CD8-positive, alpha-beta memory T cell (primary cell): ENCODE measurements around the gene C1RL. TPM values are rescaled to one million over a fixed set of nuclear protein-coding genes. Genes with fewer than 3 reads are reported as not detected.

Experiments used
- CTCF ChIA-PET: fragments of 350-600 bp; sonication (Branson Sonifier 250); formaldehyde crosslinking; loops from one replicate; lab custom pipeline; 2021; ENCODE audit warnings: antibody characterized with exemption; lab: Charles Lee
- POLR2A ChIA-PET: fragments of 350-600 bp; sonication (Branson Sonifier 250); formaldehyde crosslinking; loops from one replicate; lab custom pipeline; 2021; ENCODE audit warnings: antibody characterized with exemption; lab: Charles Lee
- DNase-seq, 5 donors: peaks; one replicate each; pipeline versions ENCODE4 v3.0.0 to v3.0.0-alpha.2; 2020 to 2022; ENCODE audit warnings: mixed read lengths in 1 of 5
- H3K27ac ChIP-seq: one replicate; pipeline ENCODE4 v1.7.0; 2013; ENCODE audit warnings: low read depth, mild to moderate bottlenecking, low read length, moderate library complexity
- H3K27me3 ChIP-seq: 2 replicates; pipeline ENCODE4 v1.7.0; 2013; ENCODE audit warnings: low read length, mild to moderate bottlenecking; ENCODE audit not compliant: insufficient read depth, poor library complexity, severe bottlenecking
- H3K36me3 ChIP-seq: 2 replicates; pipeline ENCODE4 v1.7.0; 2013; ENCODE audit warnings: mild to moderate bottlenecking, low read length, moderate library complexity; ENCODE audit not compliant: insufficient read depth
- H3K4me1 ChIP-seq: 2 replicates; pipeline ENCODE4 v1.7.0; 2013; ENCODE audit warnings: mild to moderate bottlenecking, low read length, moderate library complexity; ENCODE audit not compliant: insufficient read depth
- H3K4me3 ChIP-seq: 2 replicates; pipeline ENCODE4 v1.7.0; 2013; ENCODE audit warnings: mild to moderate bottlenecking, low read length
- H3K9me3 ChIP-seq: 2 replicates; pipeline ENCODE4 v1.7.0; 2013; ENCODE audit warnings: mild to moderate bottlenecking, low read length
- H3K27ac Mint-ChIP-seq, 8 donors: one replicate each; pipeline ENCODE4 v1.8.0; 2020 to 2021; ENCODE audit warnings: mixed read lengths in 8 of 8, mild to moderate bottlenecking in 6 of 8, inconsistent platforms in 3 of 8, moderate library complexity in 3 of 8
- H3K27me3 Mint-ChIP-seq, 2 donors: one replicate each; pipeline ENCODE4 v1.8.0; 2020 to 2021; ENCODE audit warnings: mixed read lengths in 2 of 2, mild to moderate bottlenecking in 1 of 2, moderate library complexity in 1 of 2
- H3K36me3 Mint-ChIP-seq, 3 donors: one replicate each; pipeline ENCODE4 v1.8.0; 2020 to 2021; ENCODE audit warnings: mixed read lengths in 3 of 3, inconsistent platforms in 1 of 3, mild to moderate bottlenecking in 1 of 3
- H3K4me1 Mint-ChIP-seq, 3 donors: one replicate each; pipeline ENCODE4 v1.8.0; 2020 to 2021; ENCODE audit warnings: mixed read lengths in 3 of 3, inconsistent platforms in 1 of 3, mild to moderate bottlenecking in 1 of 3
- H3K4me3 Mint-ChIP-seq, 7 donors: one replicate each; pipeline ENCODE4 v1.8.0; 2020 to 2021; ENCODE audit warnings: mixed read lengths in 7 of 7, mild to moderate bottlenecking in 6 of 7, moderate library complexity in 4 of 7, inconsistent platforms in 2 of 7
- H3K9me3 Mint-ChIP-seq, 5 donors: one replicate each; pipeline ENCODE4 v1.8.0; 2020 to 2022; ENCODE audit warnings: mixed read lengths in 5 of 5, mild to moderate bottlenecking in 3 of 5, moderate library complexity in 2 of 5, inconsistent platforms in 1 of 5
- polyA plus RNA-seq: library from polyadenylated mRNA; unstranded; fragments of 300-500 nt; fragmentation: Illumina TruSeq; gene quantifications from one replicate; pipeline ENCODE4 v1.2.3, GENCODE V29; 2021
- total RNA-seq, 2 experiments: library from RNA; stranded (reverse); gene quantifications; one replicate each; pipeline ENCODE4 v1.2.3, GENCODE V29; 2021

C1RL gene
- total and polyA plus RNA-seq, 3 experiments from 2014 or later = 7.2 to 14.2 (median 12.7) TPM

DNA sequence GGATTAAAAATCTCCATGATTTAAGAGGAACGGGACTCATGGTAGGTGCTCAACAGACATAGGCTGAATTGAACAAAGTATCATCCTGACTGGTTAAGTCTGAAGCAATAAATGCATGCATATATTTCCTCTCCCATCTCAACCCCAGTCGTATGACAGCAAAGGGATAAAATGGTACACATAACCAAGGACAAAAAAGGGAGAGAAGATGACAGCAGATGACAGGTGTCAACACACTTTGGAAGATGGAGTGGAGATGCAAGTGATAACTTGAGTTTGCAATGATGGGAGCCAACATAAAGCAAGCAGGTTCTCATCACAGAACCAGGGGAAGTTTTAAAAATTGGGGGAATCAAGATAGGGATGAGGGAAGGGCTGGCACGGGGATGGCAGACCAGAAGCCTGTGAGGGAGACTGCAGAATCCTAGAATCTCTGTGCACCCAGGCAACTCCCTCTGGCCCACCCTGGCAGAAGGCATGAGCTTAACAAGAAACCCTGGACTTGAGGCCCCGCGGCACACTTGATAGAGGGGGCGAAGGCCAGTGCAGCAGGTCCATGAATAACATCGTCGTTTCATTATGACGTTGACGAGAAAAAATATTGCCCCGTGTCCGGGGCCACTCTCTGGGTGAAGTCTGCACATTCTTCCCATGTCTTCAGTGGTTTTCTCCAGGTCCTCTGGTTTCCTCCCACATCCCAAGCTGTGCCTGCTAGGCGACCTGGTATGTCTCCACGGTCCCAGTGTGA is 5.0 kb downstream of the C1RL start:
- Mint-ChIP-seq H3K36me3 (peaks cover 15 to 65% (median 17%) of the 10 kb centered on the region in 3 donors), H3K4me3 (peak overlapping the region in 1 of 7 donors; percentile 14), H3K9me3 (peaks cover 4 to 15% (median 9%) of the 10 kb centered on the region in 5 donors), H3K27ac (peak overlapping the region in 6 of 8 donors; percentile 14 to 84 (median 56)), H3K4me1 (peaks cover 40 to 70% (median 43%) of the 10 kb centered on the region in 3 donors), H3K27me3 (no peaks in the 10 kb centered on the region)
- POLR2A ChIA-PET = no interaction called here
- H3K36me3 ChIP-seq = peaks cover 13% of the 10 kb centered on the region
- no peak overlapping the region for H3K4me3 ChIP-seq
- H3K4me1 ChIP-seq = peaks cover 12% of the 10 kb centered on the region
- H3K27me3 ChIP-seq = no peaks in the 10 kb centered on the region
- H3K9me3 ChIP-seq = peaks cover 8% of the 10 kb centered on the region
- CTCF ChIA-PET = interaction anchor here (0.9 to 1.8 kb wide), 3 partner anchors 11 to 231 kb away, joined by 3 to 6 read pairs (median 5); partner anchors contain the start of gene C1R
- DNase-seq = no peak
- no peak overlapping the region for H3K27ac ChIP-seq

GRCh38 chr12:7102582-7102981 is 6.4 kb downstream of the C1RL start:
- H3K27me3 ChIP-seq = no peaks in the 10 kb centered on the region
- H3K36me3 ChIP-seq = peaks cover 13% of the 10 kb centered on the region
- no peak overlapping the region for H3K4me3 ChIP-seq
- Mint-ChIP-seq H3K36me3 (peaks cover 17 to 63% (median 19%) of the 10 kb centered on the region in 3 donors), H3K4me1 (peaks cover 29 to 58% (median 36%) of the 10 kb centered on the region in 3 donors), H3K9me3 (peaks cover 4 to 15% (median 9%) of the 10 kb centered on the region in 5 donors), H3K4me3 (no peak overlapping the region), H3K27me3 (no peaks in the 10 kb centered on the region), H3K27ac (peak overlapping the region in 7 of 8 donors; percentile 6 to 83 (median 57))
- no peak for DNase-seq
- peaks cover 12% of the 10 kb centered on the region for H3K4me1 ChIP-seq
- H3K27ac ChIP-seq = no peak overlapping the region
- peaks cover 8% of the 10 kb centered on the region for H3K9me3 ChIP-seq
- POLR2A ChIA-PET = no interaction called here
- CTCF ChIA-PET = interaction anchor here (0.6 to 1.8 kb wide), 5 partner anchors 10 to 832 kb away, joined by 3 to 6 read pairs (median 4); partner anchors contain the start of genes C1R, LPCAT3 and SPSB2

- Histone ChIP-seq H3K4me1 (peaks cover 7% of the 10 kb centered on the region), H3K36me3 (peaks cover 13% of the 10 kb centered on the region), H3K27me3 (no peaks in the 10 kb centered on the region), H3K27ac (no peak overlapping the region), H3K4me3 (no peak overlapping the region), H3K9me3 (peaks cover 8% of the 10 kb centered on the region)
- CTCF ChIA-PET = interaction anchor here (1.2 kb wide), 1 partner anchor 10 kb away, joined by 4 read pairs; no protein-coding TSS in a partner anchor
- H3K4me3 Mint-ChIP-seq = no peak overlapping the region
- no peak for DNase-seq
- H3K27ac Mint-ChIP-seq = peak overlapping the region in 6 of 8 donors; percentile 3 to 89 (median 22)
- H3K36me3 Mint-ChIP-seq = peaks cover 17 to 66% (median 19%) of the 10 kb centered on the region in 3 donors
- H3K27me3 Mint-ChIP-seq = no peaks in the 10 kb centered on the region
- peaks cover 4 to 13% (median 9%) of the 10 kb centered on the region in 5 donors for H3K9me3 Mint-ChIP-seq
- POLR2A ChIA-PET = interaction anchor here (0.5 kb wide), 1 partner anchor 143 kb away, joined by 3 read pairs; no protein-coding TSS in a partner anchor
- H3K4me1 Mint-ChIP-seq = peaks cover 26 to 51% (median 31%) of the 10 kb centered on the region in 3 donors
These were observed 7.3 kb downstream of the C1RL start for GRCh38 chr12:7101694-7102131.

GRCh38 chr12:7101047-7101693 is 7.8 kb downstream of the C1RL start:
- H3K4me3 Mint-ChIP-seq = no peak overlapping the region
- peaks cover 20 to 46% (median 25%) of the 10 kb centered on the region in 3 donors for H3K4me1 Mint-ChIP-seq
- ChIA-PET POLR2A (no interaction called here), CTCF (interaction anchor here (1.2 kb wide), 1 partner anchor 10 kb away, joined by 4 read pairs; no protein-coding TSS in a partner anchor)
- H3K9me3 Mint-ChIP-seq = peaks cover 2 to 8% (median 7%) of the 10 kb centered on the region in 5 donors
- H3K4me3 ChIP-seq = no peak overlapping the region
- H3K27ac ChIP-seq = no peak overlapping the region
- peaks cover 13% of the 10 kb centered on the region for H3K36me3 ChIP-seq
- H3K36me3 Mint-ChIP-seq = peaks cover 12 to 61% (median 19%) of the 10 kb centered on the region in 3 donors
- peak overlapping the region in 3 of 8 donors; percentile 68 to 89 (median 76) for H3K27ac Mint-ChIP-seq
- peaks cover 5% of the 10 kb centered on the region for H3K9me3 ChIP-seq
- DNase-seq = no peak
- no peaks in the 10 kb centered on the region for H3K27me3 ChIP-seq
- H3K4me1 ChIP-seq = peaks cover 1% of the 10 kb centered on the region
- no peaks in the 10 kb centered on the region for H3K27me3 Mint-ChIP-seq

DNA sequence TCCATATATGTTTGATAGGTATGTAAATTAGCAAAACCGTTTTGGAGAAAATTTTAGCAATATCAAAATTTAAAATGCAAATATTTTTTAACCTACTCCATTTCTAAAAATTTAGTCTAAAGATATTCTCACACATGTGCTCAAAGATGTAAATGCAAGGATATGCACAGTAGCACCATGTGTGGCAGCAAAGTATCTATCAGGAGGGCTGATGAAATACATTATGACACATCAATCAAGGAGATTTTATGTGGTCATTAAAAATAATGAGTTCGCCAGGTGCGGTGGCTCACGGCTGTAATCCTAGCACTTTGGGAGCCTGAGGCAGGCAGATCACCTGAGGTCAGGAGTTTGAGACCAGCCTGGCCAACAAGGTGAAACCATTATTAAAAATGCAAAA is 8.8 kb downstream of the C1RL start:
- no peak overlapping the region for H3K4me3 Mint-ChIP-seq
- Histone ChIP-seq H3K4me1 (no peaks in the 10 kb centered on the region), H3K4me3 (no peak overlapping the region), H3K27me3 (no peaks in the 10 kb centered on the region), H3K27ac (no peak overlapping the region), H3K36me3 (peaks cover 13% of the 10 kb centered on the region), H3K9me3 (no peaks in the 10 kb centered on the region)
- DNase-seq = no peak
- ChIA-PET POLR2A (no interaction called here), CTCF (interaction anchor here (2.1 kb wide), 1 partner anchor 8 kb away, joined by 11 read pairs; the partner anchor contains the start of gene C1RL)
- no peaks in the 10 kb centered on the region for H3K27me3 Mint-ChIP-seq
- peaks cover 4 to 54% (median 14%) of the 10 kb centered on the region in 3 donors for H3K36me3 Mint-ChIP-seq
- peak overlapping the region in 3 of 8 donors; percentile 21 to 93 (median 36) for H3K27ac Mint-ChIP-seq
- no peaks in the 10 kb centered on the region for H3K9me3 Mint-ChIP-seq
- H3K4me1 Mint-ChIP-seq = peaks cover 12 to 37% (median 17%) of the 10 kb centered on the region in 3 donors

DNA sequence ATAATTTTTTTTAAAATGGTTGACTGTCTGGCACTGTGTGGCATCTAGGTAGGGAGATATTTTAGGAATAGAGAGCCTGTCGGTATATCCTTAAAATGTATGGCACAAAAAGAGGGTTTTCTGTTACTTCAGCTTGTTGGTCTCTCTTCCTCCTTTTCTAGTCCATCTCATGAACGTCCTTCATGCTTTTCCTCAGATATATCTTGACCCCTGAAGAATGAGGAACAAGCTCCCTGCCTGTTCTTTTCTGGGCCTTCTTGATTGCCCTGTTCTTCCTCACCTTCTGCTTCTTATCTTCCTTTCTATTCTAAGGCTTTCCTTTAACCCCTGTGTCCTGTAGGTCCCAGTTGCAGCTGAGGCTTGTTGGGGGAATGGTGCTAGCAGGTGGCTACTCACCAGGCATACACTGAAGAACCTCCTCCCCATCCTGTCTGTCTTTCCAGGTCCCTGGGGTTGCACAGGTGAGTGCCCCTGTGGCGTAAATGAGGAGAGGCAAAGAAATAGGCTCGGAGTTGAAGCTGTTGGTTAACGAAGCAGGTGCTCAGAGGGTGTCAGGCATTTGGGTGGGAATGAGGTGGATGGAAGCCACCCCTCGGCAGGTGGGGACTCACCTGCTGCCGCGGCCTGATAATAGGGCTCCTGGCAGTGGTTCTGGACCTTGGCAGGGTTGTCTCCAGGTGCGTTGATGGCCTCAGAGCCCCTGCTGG is 9.6 kb downstream of the C1RL start:
- Histone ChIP-seq H3K9me3 (no peaks in the 10 kb centered on the region), H3K36me3 (peaks cover 13% of the 10 kb centered on the region)
- POLR2A ChIA-PET = no interaction called here

DNA sequence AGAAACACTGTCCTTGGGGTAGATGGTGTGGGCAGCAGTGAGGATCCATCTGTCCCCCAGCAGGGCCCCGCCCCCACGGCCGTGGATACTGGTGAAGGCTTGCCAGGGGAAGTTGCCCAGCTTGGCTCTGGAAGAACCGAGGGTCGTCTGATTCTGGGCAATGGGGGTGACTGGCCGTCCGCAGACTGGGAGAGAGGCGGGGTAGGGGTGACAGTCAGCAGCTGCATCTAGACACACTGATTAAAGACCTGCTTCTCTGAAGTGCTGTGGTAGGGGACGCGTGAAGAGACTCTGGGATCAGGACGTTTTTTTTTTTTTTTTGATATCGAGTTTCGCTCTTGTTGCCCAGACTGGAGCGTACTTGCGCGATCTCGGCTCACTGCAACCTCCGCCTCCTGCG is 12.0 kb downstream of the C1RL start:
- Histone ChIP-seq H3K36me3 (peaks cover 6% of the 10 kb centered on the region), H3K27ac (no peak overlapping the region), H3K27me3 (no peaks in the 10 kb centered on the region), H3K4me3 (no peak overlapping the region), H3K9me3 (no peaks in the 10 kb centered on the region), H3K4me1 (peaks cover 9% of the 10 kb centered on the region)
- no peaks in the 10 kb centered on the region for H3K27me3 Mint-ChIP-seq
- H3K36me3 Mint-ChIP-seq = peaks cover 0 to 31% (median 4%) of the 10 kb centered on the region in 3 donors
- CTCF ChIA-PET = interaction anchor here (2.6 kb wide), 1 partner anchor 16 kb away, joined by 10 read pairs; no protein-coding TSS in a partner anchor
- POLR2A ChIA-PET = interaction anchor here (0.6 kb wide), 1 partner anchor 92 kb away, joined by 8 read pairs; no protein-coding TSS in a partner anchor
- no peak for DNase-seq
- peak overlapping the region in 1 of 8 donors; percentile 5 for H3K27ac Mint-ChIP-seq
- peaks cover 4 to 14% (median 8%) of the 10 kb centered on the region in 3 donors for H3K4me1 Mint-ChIP-seq
- no peak overlapping the region for H3K4me3 Mint-ChIP-seq
- no peaks in the 10 kb centered on the region for H3K9me3 Mint-ChIP-seq

More for the DNA sequence above, 9.6 kb downstream of the C1RL start:
- H3K4me3 ChIP-seq = no peak overlapping the region
- no peaks in the 10 kb centered on the region for H3K4me1 ChIP-seq
- peaks cover 10 to 30% (median 17%) of the 10 kb centered on the region in 3 donors for H3K4me1 Mint-ChIP-seq
- H3K9me3 Mint-ChIP-seq = no peaks in the 10 kb centered on the region
- H3K27ac Mint-ChIP-seq = peak overlapping the region in 2 of 8 donors; percentile 7 to 79
- no peak overlapping the region for H3K27ac ChIP-seq
- CTCF ChIA-PET = interaction anchor here (0.7 to 2.1 kb wide), 5 partner anchors 9 to 177 kb away, joined by 3 to 11 read pairs (median 4); partner anchors contain the start of gene C1RL
- H3K36me3 Mint-ChIP-seq = peaks cover 4 to 53% (median 14%) of the 10 kb centered on the region in 3 donors
- no peak for DNase-seq
- H3K4me3 Mint-ChIP-seq = no peak overlapping the region
- H3K27me3 Mint-ChIP-seq = no peaks in the 10 kb centered on the region
- no peaks in the 10 kb centered on the region for H3K27me3 ChIP-seq
